ENCODE measurements around the gene SF1. TPM values are rescaled to one million over a fixed set of nuclear protein-coding genes. Genes with fewer than 3 reads are reported as not detected.

The SF1 gene
- total RNA-seq, 1 experiment from 2014 or later = 386 TPM

DNA sequence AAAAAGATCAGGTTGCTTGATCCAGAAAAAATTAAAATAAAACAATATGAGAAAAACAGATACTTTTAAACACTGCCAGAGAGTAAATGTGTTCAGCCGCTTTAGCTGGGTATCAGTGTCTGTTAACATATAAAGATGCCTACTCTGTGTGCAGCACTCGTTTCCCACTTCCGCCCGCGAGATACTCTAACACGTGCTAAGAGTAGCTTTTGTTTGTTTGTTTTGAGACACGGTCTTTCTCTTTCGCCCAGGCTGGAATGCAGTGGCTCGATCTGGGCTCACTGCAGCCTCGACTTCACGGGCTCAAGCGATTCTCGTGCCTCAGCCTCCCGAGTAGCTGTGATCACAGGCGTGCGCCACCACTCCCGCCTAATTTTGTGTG, 32.5 kb upstream of the SF1 start:
- Histone ChIP-seq H3K4me3 (ENCODE audit: low read depth, low read length) (peak overlapping the region; percentile 90), H3K36me3 (ENCODE audit: control insufficient read depth, insufficient read depth, low read length) (no peaks in the 10 kb centered on the region; the same call in 1 of the 2 replicates), H3K9me3 (no peaks in the 10 kb centered on the region), H3K27me3 (replicated peaks; ENCODE audit: control insufficient read depth, insufficient read depth, low read length) (no peaks in the 10 kb centered on the region), H3K4me1 (peaks cover 5% of the 10 kb centered on the region)
- Mint-ChIP-seq H3K27ac (ENCODE audit: unreplicated experiment) (peak overlapping the region; percentile 34), H3K9me3 (ENCODE audit: unreplicated experiment) (no peaks in the 10 kb centered on the region), H3K4me3 (ENCODE audit: unreplicated experiment) (peak overlapping the region; percentile 85), H3K36me3 (ENCODE audit: insufficient read depth, unreplicated experiment) (peaks cover 9% of the 10 kb centered on the region), H3K27me3 (ENCODE audit: insufficient read depth, unreplicated experiment) (no peaks in the 10 kb centered on the region), H3K4me1 (ENCODE audit: low read depth, unreplicated experiment) (peaks cover 7% of the 10 kb centered on the region)
- intact Hi-C loops (cut with micrococcal nuclease; ENCODE audit: unreplicated experiment) = loop anchor here (1.0 kb wide), 3 partner anchors 31 to 311 kb away; partner anchors contain the start of genes FAU, MRPL49 and SF1
- BruUV-seq (replicated peaks) = no TSS peak
- CTCF ChIA-PET = interaction anchor here (0.7 to 1.8 kb wide), 5 partner anchors 32 to 301 kb away, joined by 3 to 7 read pairs (median 4); partner anchors contain the start of genes CDC42BPG and TM7SF2
- POLR2A ChIA-PET = interaction anchor here (0.5 to 1.7 kb wide), 5 partner anchors 32 to 301 kb away, joined by 3 to 13 read pairs (median 3); partner anchors contain the start of genes SF1 and TM7SF2
- TF ChIP-seq, protein P1, sequence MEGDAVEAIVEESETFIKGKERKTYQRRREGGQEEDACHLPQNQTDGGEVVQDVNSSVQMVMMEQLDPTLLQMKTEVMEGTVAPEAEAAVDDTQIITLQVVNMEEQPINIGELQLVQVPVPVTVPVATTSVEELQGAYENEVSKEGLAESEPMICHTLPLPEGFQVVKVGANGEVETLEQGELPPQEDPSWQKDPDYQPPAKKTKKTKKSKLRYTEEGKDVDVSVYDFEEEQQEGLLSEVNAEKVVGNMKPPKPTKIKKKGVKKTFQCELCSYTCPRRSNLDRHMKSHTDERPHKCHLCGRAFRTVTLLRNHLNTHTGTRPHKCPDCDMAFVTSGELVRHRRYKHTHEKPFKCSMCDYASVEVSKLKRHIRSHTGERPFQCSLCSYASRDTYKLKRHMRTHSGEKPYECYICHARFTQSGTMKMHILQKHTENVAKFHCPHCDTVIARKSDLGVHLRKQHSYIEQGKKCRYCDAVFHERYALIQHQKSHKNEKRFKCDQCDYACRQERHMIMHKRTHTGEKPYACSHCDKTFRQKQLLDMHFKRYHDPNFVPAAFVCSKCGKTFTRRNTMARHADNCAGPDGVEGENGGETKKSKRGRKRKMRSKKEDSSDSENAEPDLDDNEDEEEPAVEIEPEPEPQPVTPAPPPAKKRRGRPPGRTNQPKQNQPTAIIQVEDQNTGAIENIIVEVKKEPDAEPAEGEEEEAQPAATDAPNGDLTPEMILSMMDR (IDR thresholded peaks at IDR 0.05; ENCODE audit: insufficient read depth in 1 of 2, low read depth in 1 of 2, low read length in 1 of 2, severe bottlenecking in 1 of 2, unreplicated experiment in 1 of 2) = no peak
- peak in 1 of 2 experiments; percentile 61 for DNase-seq

DNA sequence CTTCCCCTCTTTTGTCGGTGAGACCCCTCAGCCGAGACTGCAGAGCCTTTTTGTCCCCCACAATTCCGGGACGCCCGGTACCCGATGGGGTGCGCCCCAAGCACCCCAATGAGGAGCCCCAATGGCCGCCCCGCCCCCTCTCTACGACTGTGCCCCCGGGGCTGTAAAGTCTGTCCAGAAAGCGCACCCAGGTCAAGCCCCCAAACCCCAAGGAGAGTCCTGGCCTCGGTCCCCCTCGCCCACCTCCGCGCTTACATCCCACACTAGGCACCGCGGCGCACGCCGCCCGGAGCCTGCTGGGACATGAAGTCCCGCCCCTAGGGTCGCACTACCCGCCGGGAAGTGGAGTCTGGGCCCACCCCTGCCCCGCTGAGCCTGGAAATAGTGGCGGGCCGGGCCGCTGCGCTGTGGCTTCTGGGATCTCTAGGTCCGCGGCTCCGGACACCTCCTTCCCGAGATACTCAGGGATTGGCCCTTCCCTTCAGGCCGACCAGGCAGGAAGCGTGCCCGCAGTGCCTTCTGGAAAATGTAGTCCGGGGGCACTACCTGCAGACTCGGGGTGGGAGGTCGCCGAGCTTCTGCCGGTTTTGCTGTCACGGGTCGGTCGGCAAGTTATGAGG, 32.0 kb upstream of the SF1 start, which contains the start of gene MEN1:
Gene MEN1 (minus strand): TSS at position 281 of the 620 bp plus-strand sequence. CDS start 442 bp downstream, outside the sequence.
- no peaks in the 10 kb centered on the region for H3K27me3 ChIP-seq (replicated peaks; ENCODE audit: control insufficient read depth, insufficient read depth, low read length)
- H3K9me3 ChIP-seq = no peaks in the 10 kb centered on the region
- intact Hi-C loops (cut with micrococcal nuclease; ENCODE audit: unreplicated experiment) = loop anchor here (1.0 kb wide), 3 partner anchors 32 to 312 kb away; partner anchors contain the start of genes FAU, MRPL49 and SF1
- peaks cover 2% of the 10 kb centered on the region for H3K4me1 ChIP-seq
- no peaks in the 10 kb centered on the region for H3K27me3 Mint-ChIP-seq (ENCODE audit: insufficient read depth, unreplicated experiment)
- H3K4me3 Mint-ChIP-seq (ENCODE audit: unreplicated experiment) = peak within 1 kb of the TSS; percentile 85
- no peaks in the 10 kb centered on the region for H3K9me3 Mint-ChIP-seq (ENCODE audit: unreplicated experiment)
- DNase-seq = peak; percentile 98 to 99
- peaks cover 2% of the 10 kb centered on the region for H3K4me1 Mint-ChIP-seq (ENCODE audit: low read depth, unreplicated experiment)
- ChIA-PET POLR2A (interaction anchor here (0.7 to 1.7 kb wide), 5 partner anchors 32 to 301 kb away, joined by 3 to 13 read pairs (median 3); partner anchors contain the start of genes SF1 and TM7SF2), CTCF (interaction anchor here (0.7 to 1.8 kb wide), 8 partner anchors 23 to 301 kb away, joined by 3 to 10 read pairs (median 4); partner anchors contain the start of genes CDC42BPG and TM7SF2)
- no peaks in the 10 kb centered on the region; the same call in 1 of the 2 replicates for H3K36me3 ChIP-seq (ENCODE audit: control insufficient read depth, insufficient read depth, low read length)
- H3K27ac Mint-ChIP-seq (ENCODE audit: unreplicated experiment) = peak within 1 kb of the TSS; percentile 34
- peaks cover 14% of the 10 kb centered on the region for H3K36me3 Mint-ChIP-seq (ENCODE audit: insufficient read depth, unreplicated experiment)
- H3K4me3 ChIP-seq (ENCODE audit: low read depth, low read length) = peak within 1 kb of the TSS; percentile 90
- BruUV-seq (replicated peaks) = no TSS peak
- TF ChIP-seq, protein P1 (IDR thresholded peaks at IDR 0.05; ENCODE audit: insufficient read depth in 1 of 2, low read depth in 1 of 2, low read length in 1 of 2, severe bottlenecking in 1 of 2, unreplicated experiment in 1 of 2) = no peak

DNA sequence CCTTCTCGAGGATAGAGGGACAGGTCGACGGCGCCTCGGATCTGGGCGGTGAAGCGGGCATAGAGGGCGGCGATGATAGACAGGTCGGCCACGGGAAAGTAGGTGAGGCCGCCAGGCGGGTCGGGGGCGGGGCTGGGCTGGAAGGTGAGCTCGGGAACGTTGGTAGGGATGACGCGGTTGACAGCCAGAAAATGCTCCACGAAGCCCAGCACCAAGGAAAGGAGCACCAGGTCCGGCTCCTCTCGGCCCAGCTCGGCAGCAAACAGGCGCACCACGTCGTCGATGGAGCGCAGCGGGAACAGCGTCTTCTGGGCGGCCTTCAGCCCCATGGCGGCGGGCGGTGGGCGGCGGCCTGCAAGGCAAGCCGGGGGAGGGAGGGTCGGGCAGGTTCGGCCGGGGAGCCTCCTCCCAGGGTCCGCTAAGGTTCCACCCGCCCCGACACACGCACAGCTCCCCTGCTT, 31.5 kb upstream of the SF1 start:
- TF ChIP-seq, protein P1 (IDR thresholded peaks at IDR 0.05; ENCODE audit: insufficient read depth in 1 of 2, low read depth in 1 of 2, low read length in 1 of 2, severe bottlenecking in 1 of 2, unreplicated experiment in 1 of 2) = no peak
- DNase-seq = peak; percentile 57 to 60

More for the DNA sequence above, 31.5 kb upstream of the SF1 start:
- H3K36me3 ChIP-seq (ENCODE audit: control insufficient read depth, insufficient read depth, low read length) = peaks cover under 1% of the 10 kb centered on the region; the same call in 1 of the 2 replicates
- no peaks in the 10 kb centered on the region for H3K9me3 Mint-ChIP-seq (ENCODE audit: unreplicated experiment)
- H3K27me3 ChIP-seq (replicated peaks; ENCODE audit: control insufficient read depth, insufficient read depth, low read length) = no peaks in the 10 kb centered on the region
- peaks cover 15% of the 10 kb centered on the region for H3K36me3 Mint-ChIP-seq (ENCODE audit: insufficient read depth, unreplicated experiment)
- CTCF ChIA-PET = interaction anchor here (0.6 to 1.8 kb wide), 7 partner anchors 22 to 557 kb away, joined by 3 to 10 read pairs (median 4); partner anchors contain the start of gene CDC42BPG
- intact Hi-C loops (cut with micrococcal nuclease; ENCODE audit: unreplicated experiment) = loop anchor here (1.0 kb wide), 3 partner anchors 32 to 312 kb away; partner anchors contain the start of genes FAU, MRPL49 and SF1
- no TSS peak for BruUV-seq (replicated peaks)
- H3K4me1 ChIP-seq = peaks cover 1% of the 10 kb centered on the region
- POLR2A ChIA-PET = interaction anchor here (0.7 to 1.7 kb wide), 3 partner anchors 31 to 67 kb away, joined by 3 to 13 read pairs (median 3); partner anchors contain the start of gene SF1
- peak overlapping the region; percentile 34 for H3K27ac Mint-ChIP-seq (ENCODE audit: unreplicated experiment)
- no peaks in the 10 kb centered on the region for H3K4me1 Mint-ChIP-seq (ENCODE audit: low read depth, unreplicated experiment)
- no peaks in the 10 kb centered on the region for H3K27me3 Mint-ChIP-seq (ENCODE audit: insufficient read depth, unreplicated experiment)
- peak overlapping the region; percentile 85 for H3K4me3 Mint-ChIP-seq (ENCODE audit: unreplicated experiment)
- no peaks in the 10 kb centered on the region for H3K9me3 ChIP-seq
- peak overlapping the region; percentile 90 for H3K4me3 ChIP-seq (ENCODE audit: low read depth, low read length)
